GM19025 (cell line): ENCODE measurements around the gene TEX14.
A peak's percentile ranks its signal among the peaks of the same experiment; 100 is the strongest.
"Not testable (repeated sequence)": the region's sequence is repeated elsewhere in the genome, so short reads cannot be mapped to it uniquely, and the experiment has no call there.

Source experiments
- ATAC-seq: cut with Tn5 transposase; IDR thresholded peaks from one replicate; pipeline ENCODE4 v1.9.1; 2021; ENCODE audit warnings: mild to moderate bottlenecking, low read depth, moderate library complexity; ENCODE audit not compliant: unreplicated experiment

Gene TEX14

GRCh38 chr17:58657962-58658803 is 33.7 kb downstream of the TEX14 start:
- ATAC-seq: not testable (repeated sequence)

- ATAC-seq: no peak
These were observed 43.6 kb downstream of the TEX14 start for GRCh38 chr17:58648236-58648635.

GRCh38 chr17:58643147-58643546 is 48.7 kb downstream of the TEX14 start:
- no peak for ATAC-seq

GRCh38 chr17:58641887-58642311 is 49.9 kb downstream of the TEX14 start:
- ATAC-seq: no peak

GRCh38 chr17:58640202-58640601 is 51.6 kb downstream of the TEX14 start:
- no peak for ATAC-seq

- ATAC-seq: no peak
These were observed 52.2 kb downstream of the TEX14 start for GRCh38 chr17:58639681-58640080.

GRCh38 chr17:58637011-58637570 is 54.8 kb downstream of the TEX14 start:
- ATAC-seq: no peak

GRCh38 chr17:58632324-58633314 is 59.2 kb downstream of the TEX14 start:
- ATAC-seq: no peak

GRCh38 chr17:58631523-58632323 is 60.1 kb downstream of the TEX14 start:
- peak; percentile 79 for ATAC-seq

- ATAC-seq: no peak
These were observed 60.8 kb downstream of the TEX14 start for GRCh38 chr17:58630883-58631522.

GRCh38 chr17:58626905-58627304 is 64.9 kb downstream of the TEX14 start:
- ATAC-seq: no peak

- ATAC-seq: no peak
These were observed 67.1 kb downstream of the TEX14 start for GRCh38 chr17:58624751-58625150.

- ATAC-seq: peak; percentile 58
These were observed 70.7 kb downstream of the TEX14 start for GRCh38 chr17:58621174-58621573.

GRCh38 chr17:58618336-58618735 is 73.5 kb downstream of the TEX14 start:
- ATAC-seq: no peak

GRCh38 chr17:58617563-58617962 is 74.3 kb downstream of the TEX14 start:
- no peak for ATAC-seq

- peak; percentile 66 for ATAC-seq
These were observed 75.8 kb downstream of the TEX14 start for GRCh38 chr17:58615768-58616659.

GRCh38 chr17:58614859-58615459 is 76.9 kb downstream of the TEX14 start:
- no peak for ATAC-seq

GRCh38 chr17:58611331-58611730 is 80.5 kb downstream of the TEX14 start:
- ATAC-seq: no peak
